GM04503 (cell line): ENCODE data around the gene CIAO1.
"Not testable (repeated sequence)": the region's sequence is repeated elsewhere in the genome, so short reads cannot be mapped to it uniquely, and the experiment has no call there.

Experiments used
- DNase-seq: peaks from one replicate; pipeline ENCODE4 v3.0.0-alpha.2; 2012; ENCODE audit warnings: low read depth

The CIAO1 gene

DNA sequence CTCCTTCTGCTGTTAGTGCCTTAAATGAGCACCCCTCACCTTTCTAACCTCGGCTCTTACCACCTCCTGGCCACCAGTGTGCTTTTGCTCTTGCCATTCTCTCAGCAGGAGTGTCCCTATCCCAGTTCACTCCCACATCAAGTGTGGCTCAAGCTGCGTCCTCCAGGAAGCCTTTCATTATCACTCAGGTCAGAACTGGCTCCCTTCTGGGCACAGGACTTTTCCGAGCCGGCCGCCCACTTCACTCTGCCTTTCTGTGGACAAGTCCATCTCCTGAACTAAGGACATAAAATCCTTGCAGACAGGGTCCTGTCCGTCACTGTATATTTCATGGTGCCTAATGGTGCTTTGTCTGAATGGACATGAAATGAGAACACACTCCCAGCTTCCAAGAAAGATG, 15.8 kb upstream of the CIAO1 start:
- no peak for DNase-seq

DNA sequence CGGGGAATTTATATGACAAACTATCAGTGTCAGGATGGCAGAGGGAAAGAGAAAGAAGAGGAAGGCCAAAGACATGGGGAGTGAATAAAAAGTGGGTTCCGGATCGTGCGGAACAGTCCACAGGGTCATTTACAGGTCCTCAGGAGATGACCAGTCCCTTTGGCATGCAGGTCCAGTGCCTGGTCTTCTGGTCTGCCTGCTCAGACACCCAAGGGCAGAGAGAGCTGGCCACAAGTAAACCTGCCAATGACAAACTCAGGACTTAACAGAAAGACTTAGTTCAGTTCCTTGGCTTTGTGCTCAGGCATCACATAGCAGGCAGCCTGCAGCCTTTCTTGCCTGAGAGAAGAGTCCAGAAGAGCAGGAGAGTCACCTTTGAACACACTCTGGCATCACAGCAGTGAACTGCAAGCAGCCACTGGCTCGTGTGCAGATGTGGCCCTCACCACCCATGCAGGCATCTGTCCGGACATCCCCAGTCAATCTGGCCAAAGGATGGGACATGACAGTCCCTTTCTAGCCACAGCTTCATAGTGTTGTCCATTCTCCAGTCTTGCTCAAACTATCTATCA, 14.2 kb upstream of the CIAO1 start:
- DNase-seq: peak; percentile 94

DNA sequence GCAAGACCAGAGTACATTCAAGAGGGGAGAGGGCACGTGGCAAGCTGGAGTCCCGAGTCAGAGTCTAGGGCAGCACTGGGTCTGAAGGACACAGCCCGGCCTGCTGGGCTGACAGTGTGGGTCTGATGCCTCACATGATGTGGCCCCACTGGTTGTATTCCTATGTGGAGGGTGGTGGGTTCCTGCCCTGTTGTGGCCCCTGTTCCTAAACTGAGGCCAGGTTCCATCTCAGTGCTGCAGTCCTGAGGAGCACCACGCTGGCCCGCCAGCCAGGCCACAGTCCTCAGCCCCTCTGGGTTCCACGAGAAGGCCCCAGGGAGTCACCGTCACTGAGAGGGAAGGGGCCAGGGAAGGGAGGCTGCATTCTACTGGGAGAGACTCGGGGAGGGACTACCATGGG, 13.5 kb upstream of the CIAO1 start:
- no peak for DNase-seq

GRCh38 chr2:96253006-96253405, 13.0 kb upstream of the CIAO1 start:
- no peak for DNase-seq

GRCh38 chr2:96254571-96254970, 11.5 kb upstream of the CIAO1 start:
- no peak for DNase-seq

DNA sequence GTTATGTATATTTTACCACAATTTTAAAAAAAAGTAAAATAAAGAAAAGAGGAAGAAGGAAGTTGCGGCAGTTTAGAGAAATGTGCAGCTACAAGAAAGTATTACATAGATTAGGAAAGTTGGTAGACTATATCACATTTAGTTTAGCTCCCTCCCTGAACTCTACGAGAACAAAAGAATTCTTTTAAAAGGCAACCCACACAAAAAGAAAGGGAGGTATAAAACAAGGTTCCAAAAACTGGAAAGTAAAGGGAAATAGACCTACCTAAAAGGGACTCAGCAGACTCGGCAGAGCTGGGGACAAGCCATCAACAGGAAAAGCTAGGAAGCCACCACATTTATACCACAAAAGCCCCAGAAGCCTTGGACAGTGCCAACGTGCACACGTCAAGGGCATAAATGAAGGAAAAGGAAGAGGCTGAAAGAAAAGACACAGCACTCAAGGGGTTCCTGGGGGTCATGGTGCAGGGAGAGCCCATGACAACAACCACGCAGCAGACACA, 9.4 kb upstream of the CIAO1 start:
- no peak for DNase-seq

DNA sequence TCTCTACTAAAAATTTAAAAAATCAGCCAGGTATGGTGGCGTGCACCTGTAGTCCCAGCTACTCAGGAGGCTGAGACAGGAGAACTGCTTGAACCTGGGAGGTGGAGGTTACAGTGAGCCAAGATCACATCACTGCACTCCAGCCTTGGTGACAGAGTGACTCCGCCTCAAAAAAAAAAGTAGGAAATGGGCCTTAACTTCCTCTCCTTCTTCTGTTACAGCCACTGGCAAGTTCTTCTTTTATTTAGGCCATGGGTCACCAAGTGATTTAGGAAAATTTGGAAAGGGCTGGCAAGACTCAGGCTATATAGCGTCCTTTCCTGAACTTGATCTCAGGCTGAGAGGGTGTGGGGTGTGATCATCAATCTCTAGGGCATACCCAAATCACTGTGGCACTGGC, 8.3 kb upstream of the CIAO1 start:
- DNase-seq: not testable (repeated sequence)

- no peak for DNase-seq
Measured at GRCh38 chr2:96258166-96259022, 7.6 kb upstream of the CIAO1 start.

GRCh38 chr2:96259497-96259921, 6.5 kb upstream of the CIAO1 start:
- no peak for DNase-seq

GRCh38 chr2:96260387-96261260, 5.4 kb upstream of the CIAO1 start:
- peak; percentile 77 for DNase-seq

- DNase-seq: no peak
Measured at GRCh38 chr2:96261328-96262003, 4.6 kb upstream of the CIAO1 start.

- no peak for DNase-seq
Measured at GRCh38 chr2:96262306-96262705, 3.7 kb upstream of the CIAO1 start.

DNA sequence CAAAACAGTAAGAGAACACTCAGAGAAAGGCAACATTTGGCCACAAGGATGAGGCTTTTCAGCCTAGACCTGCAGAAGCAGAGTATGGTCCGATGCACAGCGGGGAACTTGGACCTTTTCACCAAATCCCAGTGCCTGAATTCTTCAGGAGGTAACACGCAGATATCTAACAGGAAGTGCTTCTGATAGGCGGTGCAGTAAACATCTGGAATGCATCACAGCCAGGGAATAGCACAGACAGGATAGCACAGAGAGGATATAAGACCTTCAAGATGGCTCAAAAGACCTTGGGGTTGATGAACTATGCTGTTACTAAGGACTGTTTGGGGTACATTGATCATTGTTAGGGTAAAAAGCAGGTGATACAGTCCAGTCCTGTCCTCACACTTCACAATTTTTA, 1.9 kb upstream of the CIAO1 start:
- no peak for DNase-seq

DNA sequence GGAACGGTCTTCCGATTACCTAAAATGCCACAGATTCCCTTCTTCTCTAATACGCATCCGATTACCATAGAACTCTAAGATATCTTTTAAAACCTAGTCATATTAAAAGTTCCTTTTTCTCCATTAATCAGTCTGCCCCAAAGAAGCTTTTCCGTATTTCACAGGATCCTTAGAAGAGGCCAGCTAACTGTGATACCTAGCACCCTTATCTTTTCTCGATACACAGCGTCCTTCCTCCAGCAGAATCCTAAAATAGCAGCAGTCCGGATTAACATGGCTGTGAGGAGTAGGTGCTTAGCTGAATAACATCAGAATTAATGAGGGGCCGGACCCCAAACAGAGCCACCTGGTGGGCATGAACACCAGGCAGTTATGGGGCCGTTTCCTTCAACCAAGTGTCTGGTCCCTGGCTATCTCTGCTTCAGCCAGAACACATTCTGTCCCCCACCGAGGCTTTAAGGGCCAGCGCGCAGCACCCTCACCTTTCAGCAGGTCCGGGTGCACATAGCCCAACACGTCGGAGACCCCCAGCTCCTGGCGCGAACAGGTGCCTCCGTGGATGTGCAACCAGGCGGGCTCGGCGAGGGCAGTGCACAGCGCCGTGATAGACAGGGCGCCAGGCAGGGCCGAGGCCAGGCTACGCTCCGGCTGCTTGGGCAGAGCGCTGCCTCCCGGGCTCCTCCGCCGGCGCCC, 1.2 kb upstream of the CIAO1 start:
- no peak for DNase-seq

GRCh38 chr2:96265349-96265839, 631 bp upstream of the CIAO1 start:
- no peak for DNase-seq

- DNase-seq: no peak
Measured at GRCh38 chr2:96267159-96267971, 1.3 kb downstream of the CIAO1 start.

- no peak for DNase-seq
Measured at GRCh38 chr2:96271995-96272394, 6.0 kb downstream of the CIAO1 start.

DNA sequence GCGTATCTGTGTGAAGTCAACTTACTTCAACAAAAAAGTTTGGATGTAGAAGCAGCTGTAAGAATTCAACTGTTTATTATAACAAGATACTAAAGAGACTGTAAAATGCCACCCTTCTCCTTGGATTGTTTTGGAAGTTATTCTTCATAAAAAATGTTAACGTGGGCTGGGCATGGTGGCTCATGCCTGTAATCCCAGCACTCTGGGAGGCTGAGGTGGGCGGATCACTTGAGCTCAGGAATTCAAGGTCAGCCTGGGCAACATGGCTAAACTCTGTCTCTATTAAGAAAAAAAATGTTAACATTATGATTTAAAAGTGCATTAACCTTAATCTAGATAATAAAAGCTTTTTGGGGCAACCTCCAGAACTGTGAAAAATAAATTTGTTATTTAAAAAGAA, 7.7 kb downstream of the CIAO1 start:
- DNase-seq: no peak

GRCh38 chr2:96274355-96275056, 8.5 kb downstream of the CIAO1 start:
- DNase-seq: no peak
